Panc1 (cell line): Measurements from ENCODE around the gene CDK6. TPM values are rescaled to one million over a fixed set of nuclear protein-coding genes. Genes with fewer than 3 reads are reported as not detected.

Experiments
- ATAC-seq: fragments of 200-7000 bp; cut with Tn5 transposase; 2 replicates; pipeline ENCODE4 v1.9.1; 2020; ENCODE audit warnings: mild to moderate bottlenecking, moderate library complexity
- BruUV-seq: library from RNA; stranded (reverse); fragments of 400-500 nt; replicated peaks from 2 replicates; lab custom pipeline; 2021; lab: Mats Ljungman, UMichigan
- CTCF ChIA-PET: fragments of 300-600 bp; sonication (Branson Sonifier 250); formaldehyde crosslinking; loops from one replicate; lab custom pipeline; 2022; ENCODE audit warnings: antibody characterized with exemption; lab: Charles Lee
- POLR2A ChIA-PET: fragments of 300-600 bp; sonication (Branson Sonifier 250); formaldehyde crosslinking; loops from one replicate; lab custom pipeline; 2022; ENCODE audit warnings: antibody characterized with exemption; lab: Charles Lee
- DNase-seq: peaks from one replicate; pipeline ENCODE4 v3.0.0-alpha.2; 2010; ENCODE audit warnings: low read depth, low spot score
- H3K27ac ChIP-seq: 2 replicates; pipeline ENCODE4 v1.5.1; 2011; ENCODE audit warnings: mild to moderate bottlenecking, low read length, inconsistent platforms
- H3K27me3 ChIP-seq: fragments of 200-500 bp; sonication (Bioruptor generic); 2 replicates; pipeline ENCODE4 v1.6.0; 2014; ENCODE audit warnings: low read length, inconsistent platforms; ENCODE audit not compliant: control insufficient read depth, insufficient read depth
- H3K36me3 ChIP-seq: fragments of 200-500 bp; sonication (Bioruptor generic); 2 replicates; pipeline ENCODE4 v1.5.1; 2014; ENCODE audit warnings: inconsistent platforms, mild to moderate bottlenecking, low read length, moderate library complexity; ENCODE audit not compliant: control insufficient read depth, insufficient read depth
- H3K4me1 ChIP-seq: 2 replicates; pipeline ENCODE4 v1.5.1; 2011; ENCODE audit warnings: inconsistent platforms, mild to moderate bottlenecking, low read length, moderate library complexity; ENCODE audit not compliant: control insufficient read depth, insufficient read depth
- H3K4me3 ChIP-seq, 2 experiments: 2 replicates each; pipeline ENCODE4 v1.5.1; 2011 to 2012; ENCODE audit warnings: low read depth in 2 of 2, low read length in 2 of 2, mild to moderate bottlenecking in 2 of 2, inconsistent platforms in 1 of 2, moderate library complexity in 1 of 2
- H3K9me3 ChIP-seq: fragments of 200-500 bp; sonication (Bioruptor generic); 2 replicates; pipeline ENCODE4 v1.5.1; 2014; ENCODE audit warnings: low read depth, mild to moderate bottlenecking, inconsistent platforms, low read length, moderate library complexity; ENCODE audit not compliant: control insufficient read depth, insufficient read depth
- POLR2AphosphoS5 ChIP-seq: IDR thresholded peaks from 2 replicates; pipeline ENCODE4 v1.6.1; 2012; ENCODE audit warnings: mild to moderate bottlenecking, low read depth, low read length, moderate library complexity
- SIN3A ChIP-seq: IDR thresholded peaks from 2 replicates; pipeline ENCODE4 v1.6.1; 2012; ENCODE audit warnings: low read depth, mild to moderate bottlenecking, low read length, moderate library complexity, borderline replicate concordance; ENCODE audit not compliant: insufficient read depth
- TCF7L2 ChIP-seq: IDR thresholded peaks from 2 replicates; pipeline ENCODE4 v1.6.1; 2011; ENCODE audit warnings: mild to moderate bottlenecking, low read depth, low read length, inconsistent platforms
- in situ Hi-C: cut with HindIII; loops from 2 replicates; pipeline ENCODE4 v1.10.0; 2016; ENCODE audit warnings: low sequenced_read_pairs, low pct_unique_long_range_greater_than_20kb
- intact Hi-C: fragments of 100-400 bp; cut with micrococcal nuclease; formaldehyde crosslinking; loops from one replicate; pipeline ENCODE4 v1.10.0; 2022; ENCODE audit not compliant: unreplicated experiment
- total RNA-seq: library from RNA; stranded (reverse); gene quantifications from one replicate; pipeline ENCODE4 v1.2.1, GENCODE V29; 2021; ENCODE audit not compliant: unreplicated experiment
- TF ChIP-seq, protein P1 (sequence below): fragments of 450-650 bp; IDR thresholded peaks from 2 replicates; pipeline ENCODE4 v1.5.1; 2017; ENCODE audit warnings: mild to moderate bottlenecking
- TF ChIP-seq, protein P2 (sequence below), 2 experiments: IDR thresholded peaks; 2 replicates each; pipeline ENCODE4 v1.6.1; 2011 to 2012; ENCODE audit warnings: low read depth in 2 of 2, control low read depth in 1 of 2, low read length in 1 of 2, mild to moderate bottlenecking in 1 of 2, moderate library complexity in 1 of 2; ENCODE audit not compliant: insufficient read depth in 1 of 2

Gene CDK6
- total RNA-seq, 1 experiment from 2014 or later, result 57.4 TPM

DNA sequence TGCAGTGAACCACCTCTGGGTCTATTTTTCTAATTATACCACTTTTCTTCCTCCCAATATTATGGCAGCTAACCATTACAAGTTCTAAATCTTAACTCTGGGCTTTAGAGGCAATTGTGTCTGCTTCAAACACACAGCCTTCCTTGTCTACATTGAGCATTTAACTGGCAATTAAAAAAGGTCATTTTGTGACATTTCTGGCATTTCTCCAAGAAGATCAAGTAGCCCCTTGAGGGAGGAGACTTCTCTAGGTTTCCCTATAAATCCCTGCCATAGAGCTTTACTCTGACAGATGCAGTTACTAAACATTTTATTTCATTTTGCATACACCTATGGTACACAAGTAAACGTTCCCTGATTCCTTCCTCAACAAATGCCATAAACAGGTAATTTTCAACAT, 212.8 kb downstream of the CDK6 start:
- DNase-seq (no peak), ATAC-seq (no peak)
- POLR2A ChIA-PET, result no interaction called here
- Histone ChIP-seq H3K9me3 (peaks cover 18% of the 10 kb centered on the region; the same call in 1 of the 2 replicates), H3K4me3 (no peak overlapping the region), H3K27ac (peak overlapping the region; percentile 80), H3K4me1 (peaks cover 28% of the 10 kb centered on the region), H3K27me3 (no peaks in the 10 kb centered on the region), H3K36me3 (peaks cover 2% of the 10 kb centered on the region; the same call in 1 of the 2 replicates)
- intact Hi-C loops (loop anchor here (5.0 kb wide), 1 partner anchor 74 kb away; no protein-coding TSS in a partner anchor), in situ Hi-C loops (no loop called here)
- no TSS peak for BruUV-seq
- TF ChIP-seq, protein P1, sequence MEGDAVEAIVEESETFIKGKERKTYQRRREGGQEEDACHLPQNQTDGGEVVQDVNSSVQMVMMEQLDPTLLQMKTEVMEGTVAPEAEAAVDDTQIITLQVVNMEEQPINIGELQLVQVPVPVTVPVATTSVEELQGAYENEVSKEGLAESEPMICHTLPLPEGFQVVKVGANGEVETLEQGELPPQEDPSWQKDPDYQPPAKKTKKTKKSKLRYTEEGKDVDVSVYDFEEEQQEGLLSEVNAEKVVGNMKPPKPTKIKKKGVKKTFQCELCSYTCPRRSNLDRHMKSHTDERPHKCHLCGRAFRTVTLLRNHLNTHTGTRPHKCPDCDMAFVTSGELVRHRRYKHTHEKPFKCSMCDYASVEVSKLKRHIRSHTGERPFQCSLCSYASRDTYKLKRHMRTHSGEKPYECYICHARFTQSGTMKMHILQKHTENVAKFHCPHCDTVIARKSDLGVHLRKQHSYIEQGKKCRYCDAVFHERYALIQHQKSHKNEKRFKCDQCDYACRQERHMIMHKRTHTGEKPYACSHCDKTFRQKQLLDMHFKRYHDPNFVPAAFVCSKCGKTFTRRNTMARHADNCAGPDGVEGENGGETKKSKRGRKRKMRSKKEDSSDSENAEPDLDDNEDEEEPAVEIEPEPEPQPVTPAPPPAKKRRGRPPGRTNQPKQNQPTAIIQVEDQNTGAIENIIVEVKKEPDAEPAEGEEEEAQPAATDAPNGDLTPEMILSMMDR, result no peak
- TF ChIP-seq, protein P2, sequence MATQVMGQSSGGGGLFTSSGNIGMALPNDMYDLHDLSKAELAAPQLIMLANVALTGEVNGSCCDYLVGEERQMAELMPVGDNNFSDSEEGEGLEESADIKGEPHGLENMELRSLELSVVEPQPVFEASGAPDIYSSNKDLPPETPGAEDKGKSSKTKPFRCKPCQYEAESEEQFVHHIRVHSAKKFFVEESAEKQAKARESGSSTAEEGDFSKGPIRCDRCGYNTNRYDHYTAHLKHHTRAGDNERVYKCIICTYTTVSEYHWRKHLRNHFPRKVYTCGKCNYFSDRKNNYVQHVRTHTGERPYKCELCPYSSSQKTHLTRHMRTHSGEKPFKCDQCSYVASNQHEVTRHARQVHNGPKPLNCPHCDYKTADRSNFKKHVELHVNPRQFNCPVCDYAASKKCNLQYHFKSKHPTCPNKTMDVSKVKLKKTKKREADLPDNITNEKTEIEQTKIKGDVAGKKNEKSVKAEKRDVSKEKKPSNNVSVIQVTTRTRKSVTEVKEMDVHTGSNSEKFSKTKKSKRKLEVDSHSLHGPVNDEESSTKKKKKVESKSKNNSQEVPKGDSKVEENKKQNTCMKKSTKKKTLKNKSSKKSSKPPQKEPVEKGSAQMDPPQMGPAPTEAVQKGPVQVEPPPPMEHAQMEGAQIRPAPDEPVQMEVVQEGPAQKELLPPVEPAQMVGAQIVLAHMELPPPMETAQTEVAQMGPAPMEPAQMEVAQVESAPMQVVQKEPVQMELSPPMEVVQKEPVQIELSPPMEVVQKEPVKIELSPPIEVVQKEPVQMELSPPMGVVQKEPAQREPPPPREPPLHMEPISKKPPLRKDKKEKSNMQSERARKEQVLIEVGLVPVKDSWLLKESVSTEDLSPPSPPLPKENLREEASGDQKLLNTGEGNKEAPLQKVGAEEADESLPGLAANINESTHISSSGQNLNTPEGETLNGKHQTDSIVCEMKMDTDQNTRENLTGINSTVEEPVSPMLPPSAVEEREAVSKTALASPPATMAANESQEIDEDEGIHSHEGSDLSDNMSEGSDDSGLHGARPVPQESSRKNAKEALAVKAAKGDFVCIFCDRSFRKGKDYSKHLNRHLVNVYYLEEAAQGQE (IDR thresholded peaks at IDR 0.05; ENCODE audit: insufficient read depth in 1 of 2, low read depth in 2 of 2, low read length in 1 of 2), result no peak
- TF ChIP-seq SIN3A (no peak), POLR2AphosphoS5 (no peak), TCF7L2 (no peak)
- CTCF ChIA-PET, result no interaction called here

DNA sequence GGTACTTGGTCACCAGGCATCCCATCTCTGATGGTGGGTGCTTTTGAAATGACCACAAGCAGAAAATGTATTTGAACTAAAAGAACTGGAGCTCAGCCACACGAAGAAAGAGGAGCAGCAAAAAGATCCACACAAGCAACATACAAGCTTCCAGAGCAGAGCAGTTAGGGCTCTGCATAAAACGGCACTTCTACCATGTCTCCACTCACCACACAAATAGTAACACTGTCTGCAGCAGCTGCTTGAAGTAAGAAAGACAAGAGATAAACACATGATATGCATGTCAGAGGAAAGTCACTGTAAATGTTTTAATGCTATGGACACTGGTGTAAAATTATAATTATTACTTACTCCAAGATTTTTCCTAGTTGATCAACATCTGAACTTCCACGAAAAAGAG, 213.7 kb downstream of the CDK6 start:
- Histone ChIP-seq H3K27ac (peak overlapping the region; percentile 80), H3K27me3 (no peaks in the 10 kb centered on the region), H3K36me3 (peaks cover 4% of the 10 kb centered on the region; the same call in 1 of the 2 replicates), H3K4me1 (peaks cover 28% of the 10 kb centered on the region), H3K9me3 (peaks cover 15% of the 10 kb centered on the region; the same call in 1 of the 2 replicates), H3K4me3 (no peak overlapping the region)
- CTCF ChIA-PET, result no interaction called here
- ATAC-seq, result no peak
- TF ChIP-seq TCF7L2 (no peak), SIN3A (no peak), POLR2AphosphoS5 (no peak)
- TF ChIP-seq, protein P2 (IDR thresholded peaks at IDR 0.05; ENCODE audit: insufficient read depth in 1 of 2, low read depth in 2 of 2, low read length in 1 of 2), result no peak
- TF ChIP-seq, protein P1, result no peak
- POLR2A ChIA-PET, result interaction anchor here (0.6 kb wide), 1 partner anchor 61 kb away, joined by 10 read pairs; no protein-coding TSS in a partner anchor
- BruUV-seq, result no TSS peak
- in situ Hi-C loops, result no loop called here
- intact Hi-C loops, result loop anchor here (5.0 kb wide), 1 partner anchor 75 kb away; no protein-coding TSS in a partner anchor
- no peak for DNase-seq
